22Rv1 (cell line): ENCODE results near the gene SLC5A1.
"Not testable (repeated sequence)": the region's sequence is repeated elsewhere in the genome, so short reads cannot be mapped to it uniquely, and the experiment has no call there.

Experiments
- ZFX ChIP-seq: fragments of 450-650 bp; IDR thresholded peaks from 2 replicates; pipeline ENCODE4 v1.6.1; 2017; ENCODE audit warnings: antibody characterized with exemption, borderline replicate concordance
- TF ChIP-seq, protein P1 (sequence below): fragments of 450-650 bp; IDR thresholded peaks from 2 replicates; pipeline ENCODE4 v1.5.1; 2017; ENCODE audit warnings: mild to moderate bottlenecking

GRCh38 chr22:32150647-32151046 lies 107.6 kb downstream of the SLC5A1 start:
- TF ChIP-seq, protein P1, sequence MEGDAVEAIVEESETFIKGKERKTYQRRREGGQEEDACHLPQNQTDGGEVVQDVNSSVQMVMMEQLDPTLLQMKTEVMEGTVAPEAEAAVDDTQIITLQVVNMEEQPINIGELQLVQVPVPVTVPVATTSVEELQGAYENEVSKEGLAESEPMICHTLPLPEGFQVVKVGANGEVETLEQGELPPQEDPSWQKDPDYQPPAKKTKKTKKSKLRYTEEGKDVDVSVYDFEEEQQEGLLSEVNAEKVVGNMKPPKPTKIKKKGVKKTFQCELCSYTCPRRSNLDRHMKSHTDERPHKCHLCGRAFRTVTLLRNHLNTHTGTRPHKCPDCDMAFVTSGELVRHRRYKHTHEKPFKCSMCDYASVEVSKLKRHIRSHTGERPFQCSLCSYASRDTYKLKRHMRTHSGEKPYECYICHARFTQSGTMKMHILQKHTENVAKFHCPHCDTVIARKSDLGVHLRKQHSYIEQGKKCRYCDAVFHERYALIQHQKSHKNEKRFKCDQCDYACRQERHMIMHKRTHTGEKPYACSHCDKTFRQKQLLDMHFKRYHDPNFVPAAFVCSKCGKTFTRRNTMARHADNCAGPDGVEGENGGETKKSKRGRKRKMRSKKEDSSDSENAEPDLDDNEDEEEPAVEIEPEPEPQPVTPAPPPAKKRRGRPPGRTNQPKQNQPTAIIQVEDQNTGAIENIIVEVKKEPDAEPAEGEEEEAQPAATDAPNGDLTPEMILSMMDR, result not testable (repeated sequence)
- TF ChIP-seq ZFX, result not testable (repeated sequence)
